HS-5 (cell line): ENCODE measurements around the gene RBM15.
A peak's percentile ranks its signal among the peaks of the same experiment; 100 is the strongest.

Experiments
- DNase-seq: peaks from one replicate; pipeline ENCODE4 v3.0.0-alpha.2; 2012; ENCODE audit warnings: low read depth

The RBM15 gene

GRCh38 chr1:110338886-110339406, at the start of gene RBM15:
Gene RBM15, plus strand, starts transcription at chr1:110339377. Its CDS starts 29 bp downstream, at chr1:110339406.
- peak; percentile 100 for DNase-seq

- no peak for DNase-seq
These were observed 47.7 kb upstream of the RBM15 start for GRCh38 chr1:110291241-110292030.

- no peak for DNase-seq
These were observed 47.0 kb upstream of the RBM15 start for GRCh38 chr1:110292031-110292741.

- DNase-seq, result no peak
These were observed 45.5 kb upstream of the RBM15 start for GRCh38 chr1:110293601-110294104.

- DNase-seq, result no peak
These were observed 44.9 kb upstream of the RBM15 start for GRCh38 chr1:110294308-110294707.

GRCh38 chr1:110298991-110299390, 40.2 kb upstream of the RBM15 start:
- no peak for DNase-seq

GRCh38 chr1:110300412-110301085, 38.6 kb upstream of the RBM15 start:
- DNase-seq, result no peak

GRCh38 chr1:110302836-110303235, 36.3 kb upstream of the RBM15 start:
- no peak for DNase-seq

GRCh38 chr1:110305900-110306420, 33.2 kb upstream of the RBM15 start:
- no peak for DNase-seq

- DNase-seq, result no peak
These were observed 31.8 kb upstream of the RBM15 start for GRCh38 chr1:110307239-110307974.

- no peak for DNase-seq
These were observed 30.9 kb upstream of the RBM15 start for GRCh38 chr1:110308247-110308646.

- DNase-seq, result no peak
These were observed 30.0 kb upstream of the RBM15 start for GRCh38 chr1:110309139-110309538.

- no peak for DNase-seq
These were observed 29.4 kb upstream of the RBM15 start for GRCh38 chr1:110309767-110310166.

- DNase-seq, result no peak
These were observed 28.9 kb upstream of the RBM15 start for GRCh38 chr1:110310300-110310699.

- no peak for DNase-seq
These were observed 26.7 kb upstream of the RBM15 start for GRCh38 chr1:110312188-110313121.

GRCh38 chr1:110316735-110317134, 22.4 kb upstream of the RBM15 start:
- DNase-seq, result no peak

GRCh38 chr1:110318046-110318445, 21.1 kb upstream of the RBM15 start:
- no peak for DNase-seq

GRCh38 chr1:110319332-110320167, 19.6 kb upstream of the RBM15 start:
- no peak for DNase-seq

GRCh38 chr1:110320168-110320518, 19.0 kb upstream of the RBM15 start:
- no peak for DNase-seq

- no peak for DNase-seq
These were observed 18.1 kb upstream of the RBM15 start for GRCh38 chr1:110321045-110321444.
